GM19438 (cell line): Measurements from ENCODE around the gene GHR.

ENCODE experiments used
- ATAC-seq: cut with Tn5 transposase; IDR thresholded peaks from one replicate; pipeline ENCODE4 v1.9.1; 2021; ENCODE audit warnings: low read depth; ENCODE audit not compliant: unreplicated experiment

Gene GHR

DNA sequence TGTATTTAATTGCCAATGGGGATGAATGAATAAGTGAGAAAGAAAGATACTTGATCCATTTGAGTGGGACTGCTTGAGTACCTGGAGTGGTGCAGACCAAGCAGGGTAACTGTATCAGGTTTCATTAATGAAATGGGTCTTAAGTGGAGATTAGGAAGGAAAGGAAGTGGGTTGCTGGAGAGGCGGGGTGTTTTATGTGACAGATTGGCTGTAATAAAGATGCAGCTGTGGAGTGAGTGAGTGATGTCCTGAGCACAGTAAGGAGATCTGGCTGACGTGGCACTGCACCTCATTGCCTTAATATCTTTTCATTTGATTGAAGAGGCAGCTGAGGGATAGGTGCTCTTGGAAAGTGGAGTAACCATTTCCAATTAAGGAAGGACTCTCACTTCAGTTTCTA is 172.4 kb downstream of the GHR start:
- no peak for ATAC-seq

DNA sequence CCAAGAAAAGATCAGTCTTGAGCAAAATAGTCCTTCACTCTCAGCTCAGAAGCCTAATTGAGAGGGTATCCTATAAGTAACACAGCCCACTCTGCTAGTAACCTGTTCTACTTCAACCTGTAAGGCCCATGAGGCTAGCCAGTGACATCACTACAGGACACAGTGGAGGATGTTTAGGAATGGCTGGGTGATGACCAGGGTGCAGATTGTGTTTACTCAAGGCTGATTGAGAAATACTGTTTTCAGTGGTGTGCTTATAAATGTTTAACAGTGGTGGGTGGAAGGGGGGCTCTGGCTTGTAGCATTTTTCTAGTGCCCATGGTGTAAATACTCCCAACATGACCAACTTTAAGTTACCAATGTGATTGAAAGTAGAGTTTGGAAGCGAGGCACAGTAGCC is 173.6 kb downstream of the GHR start:
- ATAC-seq = no peak

DNA sequence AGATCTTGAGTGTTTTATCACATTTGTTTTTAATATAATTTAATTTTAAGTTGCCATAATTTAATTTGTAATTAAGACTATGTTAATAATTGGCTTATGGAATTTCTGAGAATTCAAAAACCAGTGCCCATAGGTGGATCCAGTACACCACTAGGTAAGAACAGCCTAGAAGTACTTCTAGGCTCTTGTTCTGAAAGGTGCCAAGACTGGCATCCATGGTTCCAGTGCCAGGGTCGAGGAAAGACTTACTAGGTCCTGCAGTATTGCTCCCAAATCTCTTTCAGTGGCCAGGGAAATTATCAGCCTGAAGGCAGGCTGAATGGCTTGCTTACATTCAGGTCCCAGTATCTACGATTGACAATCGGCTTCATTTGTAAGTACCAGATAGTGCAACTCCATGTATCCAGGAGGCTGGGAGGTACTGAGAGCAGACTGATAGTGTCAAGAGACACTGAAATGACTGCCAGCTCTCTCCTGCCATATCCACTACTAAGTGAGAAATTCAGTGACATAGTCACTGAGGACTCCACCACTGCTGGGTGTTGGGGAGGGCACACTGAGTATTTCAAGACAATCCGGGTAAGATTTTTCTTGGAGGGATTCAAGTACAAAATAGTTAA is 174.2 kb downstream of the GHR start:
- ATAC-seq = no peak

DNA sequence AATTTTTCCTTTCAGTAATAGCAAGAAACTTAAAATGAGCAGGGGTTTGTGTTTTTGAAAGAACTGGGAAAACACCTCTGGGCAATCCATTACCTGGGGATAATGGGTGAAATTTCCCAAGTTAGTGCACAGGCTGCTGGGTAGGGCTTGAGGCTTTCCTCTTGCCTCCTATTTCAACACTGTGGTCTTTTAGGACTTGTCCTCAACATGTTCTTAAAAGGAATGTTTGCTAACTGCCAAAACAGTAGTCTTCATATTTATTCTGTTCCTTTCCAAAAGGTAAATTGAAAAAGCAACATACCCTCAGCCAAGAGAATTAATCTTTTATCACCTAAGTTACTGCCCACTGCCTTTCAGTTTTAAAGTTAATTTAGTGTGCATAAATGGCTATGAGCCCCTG is 175.1 kb downstream of the GHR start:
- no peak for ATAC-seq

DNA sequence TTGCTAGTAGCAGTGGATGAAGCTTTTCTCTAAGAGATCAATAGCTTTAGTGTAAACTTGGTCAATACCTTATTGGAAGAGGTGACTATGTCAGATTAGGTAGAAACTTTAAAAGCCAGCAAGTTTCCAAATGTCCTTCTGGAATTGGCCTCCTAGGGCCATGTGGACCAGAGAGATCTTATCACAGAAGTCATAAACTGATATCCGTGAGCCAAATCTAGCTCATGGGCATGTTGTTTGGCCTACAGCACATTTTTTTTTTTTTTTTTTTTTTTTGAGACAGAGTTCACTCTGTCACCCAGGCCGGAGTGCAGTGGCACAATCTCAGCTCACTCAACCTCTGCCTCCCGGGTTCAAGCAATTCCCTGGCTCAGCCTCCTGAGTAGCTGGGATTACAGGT is 175.9 kb downstream of the GHR start:
- ATAC-seq = no peak

DNA sequence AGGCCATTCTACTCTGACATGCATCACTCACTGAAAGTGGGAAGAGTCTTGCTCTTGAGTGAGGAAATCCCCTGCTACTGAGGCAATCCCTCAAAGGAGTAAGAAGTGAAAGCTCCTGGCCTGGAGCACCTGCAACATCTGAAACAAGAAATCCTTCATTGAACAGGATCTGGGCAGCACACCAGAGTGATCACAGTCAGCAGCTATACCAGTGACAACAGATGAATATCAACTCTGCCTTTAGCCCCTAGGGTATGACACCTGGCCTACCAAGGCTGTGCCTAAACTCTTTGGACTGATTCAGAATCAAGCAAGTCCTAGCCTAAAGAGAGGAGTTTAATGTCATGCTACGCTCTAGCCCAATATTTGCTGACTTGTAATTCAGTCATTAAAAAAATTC is 177.2 kb downstream of the GHR start:
- no peak for ATAC-seq

DNA sequence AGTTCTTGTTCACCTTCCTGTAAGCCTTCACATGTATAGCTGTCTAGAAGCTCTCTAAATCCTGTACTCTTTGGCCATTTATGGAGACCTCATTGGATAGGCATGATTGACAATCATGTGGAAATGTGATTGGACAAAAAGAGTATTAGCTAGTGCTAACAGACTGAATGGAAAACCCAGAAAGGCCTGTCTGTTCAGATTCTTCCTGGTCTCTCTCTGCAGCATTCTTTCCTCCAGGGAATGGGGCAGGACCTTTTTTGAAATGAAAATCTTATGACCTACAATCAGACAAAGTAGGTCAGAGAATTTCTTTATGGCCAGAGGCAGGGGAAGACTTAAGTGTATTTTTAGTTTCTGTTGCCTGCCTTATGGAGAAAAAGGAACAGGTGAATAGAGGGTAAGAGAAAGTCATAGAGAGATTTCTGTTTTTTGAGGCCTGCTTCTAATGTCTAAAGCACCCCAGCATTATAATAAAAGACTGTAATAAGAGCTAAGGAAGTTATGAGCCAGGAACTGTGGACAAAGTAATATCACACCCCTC is 181.0 kb downstream of the GHR start:
- no peak for ATAC-seq

DNA sequence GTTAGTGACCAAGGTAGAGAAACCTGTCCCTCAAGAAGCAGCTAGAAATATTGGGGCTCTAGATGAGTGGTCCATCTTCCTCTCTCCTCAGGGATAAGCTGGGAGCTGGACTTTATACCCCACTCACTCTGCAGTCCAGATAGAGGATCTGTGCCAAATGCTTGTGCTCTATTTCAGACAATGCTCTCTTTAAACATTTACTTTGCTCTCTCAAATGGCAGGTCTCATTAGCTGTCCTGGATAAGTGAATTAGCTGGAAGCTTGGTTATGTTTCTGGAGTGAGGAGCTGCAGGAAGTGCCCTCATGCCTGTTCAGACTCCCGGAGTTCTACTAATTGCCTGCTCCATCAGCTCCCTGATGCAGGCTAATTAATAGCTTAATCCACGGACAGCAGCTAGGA is 182.3 kb downstream of the GHR start:
- no peak for ATAC-seq

DNA sequence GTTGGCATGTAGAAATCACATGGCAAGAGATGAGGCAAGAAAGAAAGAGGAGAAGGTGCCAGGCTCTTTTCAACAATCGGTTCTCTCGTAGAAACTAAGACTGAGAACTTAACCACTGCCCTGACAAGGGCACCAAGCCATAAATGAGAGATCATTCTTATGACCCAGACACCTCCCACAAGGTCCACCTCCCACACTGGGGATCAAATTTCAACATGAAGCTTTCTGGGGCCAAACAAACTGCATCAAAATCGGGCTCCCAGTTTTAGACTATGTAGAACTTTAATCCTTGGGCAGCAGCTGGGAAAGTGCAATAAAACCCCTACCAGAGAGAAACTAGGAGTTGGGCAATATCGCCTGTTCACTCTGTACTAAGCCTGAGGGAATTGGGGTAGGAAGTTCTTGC is 183.2 kb downstream of the GHR start:
- ATAC-seq = no peak

DNA sequence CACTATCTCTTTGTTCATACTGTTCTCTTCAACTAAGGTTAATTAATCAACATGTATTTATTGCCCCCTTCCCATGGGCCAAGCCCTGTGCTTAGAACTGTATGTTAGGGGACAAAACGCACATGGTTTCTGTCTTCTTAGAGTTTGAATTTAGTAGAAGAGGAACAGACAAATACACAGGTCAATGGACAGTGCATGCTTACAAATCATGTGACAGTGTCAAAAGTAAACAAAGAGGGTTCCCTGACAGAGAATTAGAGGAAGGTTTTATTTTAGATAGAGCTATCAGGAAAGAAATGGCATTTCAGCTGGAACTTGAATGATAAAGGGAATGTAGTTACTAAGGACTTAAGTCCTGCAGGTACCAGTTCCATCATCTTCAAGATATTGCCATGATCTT is 188.2 kb downstream of the GHR start:
- ATAC-seq = no peak

DNA sequence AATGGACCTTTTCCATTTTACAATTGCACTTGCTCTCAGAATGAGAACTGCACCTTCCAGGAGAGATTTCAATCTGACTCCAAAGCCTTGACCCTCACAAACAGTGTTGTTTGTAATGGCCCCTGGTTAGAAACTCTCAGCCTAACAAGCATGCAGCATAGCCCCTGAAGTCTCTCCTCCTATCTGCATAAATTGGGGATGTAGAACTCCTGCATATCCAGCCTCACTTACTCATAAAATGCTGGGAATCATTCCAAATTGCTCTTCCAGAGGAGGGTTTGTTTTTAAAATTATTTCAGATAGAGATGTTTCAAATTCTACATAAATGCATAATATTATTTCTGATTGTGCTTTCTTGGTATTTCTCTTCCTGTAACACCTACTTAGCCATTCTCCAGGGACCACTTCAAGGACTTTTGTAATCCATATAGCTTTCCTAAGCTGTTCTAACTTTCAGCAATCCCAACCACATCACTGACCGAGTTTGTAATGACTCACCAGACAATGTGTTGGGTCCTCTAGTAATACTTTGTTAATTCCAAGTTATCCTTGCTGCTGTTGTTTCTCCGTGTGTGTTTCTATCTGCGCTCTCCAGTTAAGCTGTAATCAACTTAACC is 189.6 kb downstream of the GHR start:
- no peak for ATAC-seq

DNA sequence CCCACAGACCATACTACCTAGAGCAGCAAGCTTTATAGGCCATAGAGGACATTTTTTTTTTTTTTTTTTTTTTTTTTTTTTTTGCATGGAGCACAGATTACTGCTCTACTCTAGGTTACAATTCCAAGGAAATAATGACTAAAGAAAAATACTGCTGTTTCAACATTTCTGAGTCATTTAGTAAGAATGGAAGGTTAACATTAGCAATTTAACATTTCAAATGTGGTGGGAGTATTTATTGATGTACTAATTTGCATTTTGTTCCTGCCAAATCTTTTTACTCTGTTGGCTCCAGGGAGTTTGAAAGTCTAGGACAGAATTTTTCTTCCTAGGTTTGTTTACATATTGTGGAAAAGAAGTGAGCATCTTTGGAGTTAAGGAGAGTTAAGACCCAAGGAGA is 191.3 kb downstream of the GHR start:
- ATAC-seq = no peak

DNA sequence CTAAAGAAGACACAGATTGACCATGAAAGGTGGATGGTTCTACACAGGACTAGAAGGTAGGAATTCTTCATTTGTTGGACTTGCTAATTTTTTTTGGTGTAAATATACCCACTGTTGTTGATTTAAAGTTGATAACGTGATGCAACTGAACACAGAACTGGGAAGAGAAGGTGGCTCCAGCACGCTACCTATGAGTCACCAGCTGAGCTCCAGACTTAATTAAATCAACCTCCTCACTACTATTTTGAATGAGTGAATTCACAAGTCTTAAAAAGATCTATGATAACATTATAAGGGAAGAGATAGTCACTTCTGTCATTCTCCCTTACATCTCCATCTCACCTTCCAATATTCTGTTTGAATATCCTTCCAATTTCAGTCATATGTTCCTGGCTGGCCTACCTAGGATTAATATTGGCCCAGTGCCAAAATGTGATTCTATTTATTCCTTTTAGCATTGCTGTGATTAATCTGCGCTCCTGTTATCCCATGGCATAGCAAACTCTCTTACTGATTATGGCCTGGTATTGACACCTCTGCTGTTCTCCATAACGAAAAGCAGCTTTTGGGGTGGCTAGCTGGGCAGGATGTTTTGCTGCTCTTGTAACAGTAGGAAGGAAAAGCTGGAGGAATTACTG is 197.5 kb downstream of the GHR start:
- ATAC-seq = no peak

DNA sequence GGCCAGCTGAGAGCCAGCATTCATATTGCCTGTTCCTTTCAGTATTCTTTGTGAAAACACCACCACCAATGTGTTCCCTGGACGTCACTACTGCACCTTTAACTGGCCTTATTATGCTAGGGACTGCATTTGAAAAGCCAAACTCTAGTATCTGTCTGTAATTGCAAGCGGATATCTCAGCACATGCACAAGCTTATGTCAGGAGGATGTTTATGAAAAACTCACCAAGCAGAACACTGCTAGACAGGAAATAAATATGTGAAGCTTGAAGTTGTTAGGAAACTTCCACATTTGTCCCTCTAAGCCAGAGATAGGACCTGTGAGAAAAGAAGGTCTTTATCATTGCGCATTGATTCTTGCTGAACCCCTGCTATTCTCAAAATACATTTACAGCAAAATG is 198.0 kb downstream of the GHR start:
- no peak for ATAC-seq

DNA sequence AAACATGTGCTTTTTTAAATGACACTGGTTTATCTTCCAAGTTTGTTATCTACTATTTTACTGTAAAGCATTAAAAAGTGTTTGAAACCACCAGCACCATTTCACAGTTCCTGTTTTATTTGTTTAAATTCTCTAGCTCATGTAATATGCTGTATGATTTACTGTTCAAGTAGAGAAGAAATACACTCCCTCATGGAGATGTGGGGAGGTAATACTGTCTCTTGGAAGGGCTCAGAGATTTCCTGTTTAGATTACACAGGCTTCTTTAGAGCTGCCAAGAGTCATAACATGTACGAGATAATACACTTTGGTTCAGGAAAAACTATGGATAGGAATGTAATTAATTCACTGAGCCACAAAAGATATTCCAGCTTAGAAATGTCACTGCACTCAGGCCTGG is 198.4 kb downstream of the GHR start:
- no peak for ATAC-seq

DNA sequence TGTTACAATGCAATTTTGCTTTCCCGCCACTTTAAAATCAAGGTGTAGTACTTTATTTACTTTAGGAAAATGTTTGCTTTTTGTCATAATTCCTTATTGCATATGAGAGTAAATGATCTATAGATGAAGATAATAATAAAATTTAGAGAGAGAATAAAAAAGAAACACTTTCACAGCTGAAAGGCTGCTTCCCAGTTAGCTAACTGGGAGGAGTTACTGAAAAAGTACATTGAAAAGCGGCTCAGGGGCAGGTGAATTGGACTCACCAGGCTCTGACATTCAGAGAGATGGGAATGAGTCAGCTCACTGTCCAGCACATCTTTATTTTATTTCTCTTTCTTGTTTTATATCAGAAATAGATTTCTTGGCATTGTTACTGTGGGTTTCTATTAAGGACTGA is 201.7 kb downstream of the GHR start:
- no peak for ATAC-seq

DNA sequence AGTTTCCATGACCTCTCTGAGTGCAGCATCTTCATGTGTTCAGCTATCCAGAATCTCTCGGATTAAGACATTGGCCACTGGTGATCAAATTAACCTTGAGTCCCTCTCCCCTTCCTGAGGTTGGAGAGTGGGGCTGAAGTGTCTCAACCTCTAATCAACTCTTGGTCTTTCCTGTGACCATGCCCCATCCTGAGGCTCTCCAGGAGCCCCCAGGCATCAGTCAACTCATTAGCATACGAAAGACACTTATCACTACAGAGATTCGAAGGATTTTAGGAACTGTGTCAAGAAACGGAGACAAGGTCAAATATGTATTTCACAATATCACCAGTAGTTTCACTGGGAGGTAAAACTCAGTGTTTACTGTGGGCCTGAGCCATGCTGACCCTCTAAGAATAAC is 203.2 kb downstream of the GHR start:
- no peak for ATAC-seq

DNA sequence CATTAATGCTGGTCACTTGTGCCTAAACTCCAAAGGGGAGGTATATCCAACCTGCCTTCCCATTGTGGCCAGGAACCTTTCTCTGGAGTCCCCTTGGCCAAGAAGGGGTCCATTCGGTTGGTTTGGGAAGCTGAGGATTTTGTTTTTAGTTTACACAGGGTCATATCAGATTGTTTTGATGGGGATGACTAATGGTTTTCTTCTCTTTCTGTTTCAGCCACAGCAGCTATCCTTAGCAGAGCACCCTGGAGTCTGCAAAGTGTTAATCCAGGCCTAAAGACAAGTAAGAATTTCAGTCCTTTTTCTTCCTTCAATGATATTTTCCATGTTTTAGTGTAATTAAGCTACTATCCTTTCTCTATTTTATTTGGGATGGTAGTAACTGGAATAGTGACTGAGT is 205.6 kb downstream of the GHR start:
- ATAC-seq = no peak

DNA sequence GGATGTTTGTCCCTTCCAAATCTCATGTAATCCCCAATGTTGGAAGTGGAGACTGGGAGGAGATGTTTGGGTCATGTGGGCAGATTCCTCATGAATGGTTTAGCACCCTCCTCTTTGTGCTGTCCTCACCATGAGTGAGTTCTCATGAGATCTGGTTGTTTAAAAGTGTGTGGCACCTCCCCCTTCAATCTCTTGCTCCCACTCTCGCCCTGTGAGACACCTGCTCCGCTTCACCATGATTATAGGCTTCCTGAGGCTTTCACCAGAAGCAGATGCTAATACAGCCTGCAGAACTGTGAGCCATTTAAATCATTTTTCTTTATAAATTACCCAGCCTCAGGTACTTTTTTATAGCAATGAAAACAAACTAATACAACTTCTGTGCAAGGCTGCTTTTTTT is 206.0 kb downstream of the GHR start:
- ATAC-seq = no peak

DNA sequence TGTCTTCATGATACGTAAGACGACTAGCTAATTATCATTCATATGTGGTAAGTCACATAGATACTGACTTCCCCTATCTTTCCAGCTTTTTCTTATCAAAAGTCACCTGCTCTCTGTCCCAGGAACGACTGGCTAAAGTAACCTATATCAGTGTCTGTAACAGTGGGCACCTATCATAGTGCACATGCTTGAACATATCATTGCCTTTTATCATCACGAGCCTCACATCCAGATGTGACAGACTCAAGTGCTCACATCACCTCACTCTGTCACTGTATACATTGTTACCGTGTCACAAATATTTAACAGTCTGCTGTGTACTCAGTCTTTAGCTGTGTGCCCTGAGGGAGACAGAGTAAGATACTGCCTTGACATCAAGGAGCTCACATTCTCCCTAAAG is 208.0 kb downstream of the GHR start:
- ATAC-seq = no peak

DNA sequence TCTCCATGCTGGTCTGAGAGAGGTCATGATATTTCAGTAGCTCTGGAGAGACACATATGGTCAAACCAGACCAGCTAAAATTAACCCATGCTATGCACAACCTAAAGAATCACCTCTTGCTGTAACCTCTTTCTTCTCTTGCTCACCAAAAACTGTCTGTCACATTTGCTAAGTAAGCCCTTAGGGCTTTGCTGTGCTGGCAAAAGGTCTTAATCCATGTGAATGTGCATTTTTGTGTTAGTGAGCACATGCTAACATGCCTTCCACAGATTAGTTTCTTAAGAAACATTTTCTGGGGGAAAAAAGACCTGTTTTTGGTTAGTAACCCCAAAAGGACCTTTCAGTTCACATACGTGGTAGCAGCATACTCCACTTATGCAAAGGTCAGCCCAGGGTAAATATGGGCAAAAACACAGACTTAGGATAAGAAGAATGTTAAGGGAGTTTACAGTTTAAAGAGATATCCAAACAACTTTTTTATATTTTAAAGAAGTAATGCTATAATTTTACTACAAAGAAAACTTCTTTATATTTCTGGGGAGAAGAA is 209.2 kb downstream of the GHR start:
- ATAC-seq = no peak

DNA sequence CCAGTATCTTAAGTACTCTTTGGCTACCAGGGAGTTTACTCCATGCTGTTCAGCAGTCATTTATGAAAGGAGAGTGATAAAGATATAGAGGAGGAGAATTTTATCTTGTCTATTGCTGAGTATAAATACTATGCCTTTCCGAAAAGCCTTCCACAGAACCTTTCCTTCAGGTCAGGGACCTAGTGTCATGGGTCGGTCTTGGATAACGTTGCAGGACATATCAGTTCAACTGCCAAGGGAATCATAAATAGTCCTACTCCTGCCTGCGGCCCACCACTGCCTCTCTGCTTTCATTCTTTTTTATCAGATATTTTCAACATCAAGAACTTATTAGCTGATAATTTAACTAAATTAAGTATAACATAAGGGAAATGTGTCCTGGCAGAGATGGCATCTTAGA is 211.3 kb downstream of the GHR start:
- no peak for ATAC-seq
